ENCODE measurements around the gene DLX6.

- no peak for TF ChIP-seq CTCF (IDR thresholded peaks at IDR 0.05)
- no peak for TF ChIP-seq POLR2A (IDR thresholded peaks at IDR 0.05)
Measured at GRCh38 chr7:96962221-96962885, 43.0 kb upstream of the DLX6 start.
